HEK293 (cell line): ENCODE measurements around the gene SH3PXD2B.
A peak's percentile ranks its signal among the peaks of the same experiment; 100 is the strongest.

ENCODE experiments used
- CTCF ChIA-PET: fragments of 350-600 bp; formaldehyde crosslinking; extraction: SDS; loops from one replicate; lab custom pipeline; 2021; ENCODE audit warnings: antibody characterized with exemption; lab: Yijun Ruan, JAX
- POLR2A ChIA-PET: fragments of 300-600 bp; formaldehyde crosslinking; extraction: SDS; loops from one replicate; lab custom pipeline; 2020; ENCODE audit warnings: antibody characterized with exemption, inconsistent platforms; lab: Yijun Ruan, JAX
- H3K27ac ChIP-seq: fragments of 200-500 bp; sonication (Bioruptor generic); 2 replicates; pipeline ENCODE4 v1.5.1; 2014; ENCODE audit warnings: low read depth, low read length, control low read depth, inconsistent platforms; ENCODE audit errors: extremely low read depth
- H3K36me3 ChIP-seq, 2 experiments: fragments of 200-500 bp in 1 of 2; sonication (Bioruptor generic) in 1 of 2; 1 replicate in 1 of 2; 2 replicates in 1 of 2; pipeline ENCODE4 v1.5.1; 2014 to 2017; ENCODE audit warnings: inconsistent platforms in 2 of 2, low read length in 2 of 2; ENCODE audit not compliant: control insufficient read depth in 2 of 2, insufficient read depth in 1 of 2
- H3K4me1 ChIP-seq: fragments of 200-500 bp; sonication (Bioruptor generic); 2 replicates; pipeline ENCODE4 v1.5.1; 2014; ENCODE audit warnings: mild to moderate bottlenecking, low read length, inconsistent platforms; ENCODE audit not compliant: control insufficient read depth, insufficient read depth
- H3K4me3 ChIP-seq: 2 replicates; pipeline ENCODE4 v1.5.1; 2011; ENCODE audit warnings: low read depth, mild to moderate bottlenecking, control low read depth, low read length, moderate library complexity
- H3K9me3 ChIP-seq: fragments of 200-500 bp; sonication (Bioruptor generic); 2 replicates; pipeline ENCODE4 v1.5.1; 2014; ENCODE audit warnings: low read depth, low read length, inconsistent platforms; ENCODE audit not compliant: control insufficient read depth, insufficient read depth
- CTCF ChIP-seq: fragments of 450-650 bp; formaldehyde crosslinking; IDR thresholded peaks from 2 replicates; pipeline ENCODE4 v1.5.1; 2016; ENCODE audit warnings: missing biosample characterization, missing genetic modification characterization
- KLF8 ChIP-seq: fragments of 450-650 bp; formaldehyde crosslinking; IDR thresholded peaks from 2 replicates; pipeline ENCODE4 v1.5.1; 2016; ENCODE audit warnings: missing biosample characterization, missing genetic modification characterization
- OVOL3 ChIP-seq: fragments of 450-650 bp; formaldehyde crosslinking; IDR thresholded peaks from 2 replicates; pipeline ENCODE4 v1.5.1; 2016; ENCODE audit warnings: missing biosample characterization, missing genetic modification characterization
- PRDM6 ChIP-seq: fragments of 450-650 bp; formaldehyde crosslinking; IDR thresholded peaks from 2 replicates; pipeline ENCODE4 v1.5.1; 2017; ENCODE audit warnings: missing biosample characterization, missing genetic modification characterization
- TSHZ1 ChIP-seq: fragments of 450-650 bp; formaldehyde crosslinking; IDR thresholded peaks from 2 replicates; pipeline ENCODE4 v1.5.1; 2016; ENCODE audit warnings: missing biosample characterization, missing genetic modification characterization, borderline replicate concordance
- ZBTB11 ChIP-seq: fragments of 450-650 bp; formaldehyde crosslinking; conservative IDR thresholded peaks from 2 replicates; pipeline ENCODE4 v1.5.1; 2016; ENCODE audit warnings: low read depth, missing biosample characterization, missing genetic modification characterization
- ZBTB20 ChIP-seq: fragments of 450-650 bp; formaldehyde crosslinking; IDR thresholded peaks from 2 replicates; pipeline ENCODE4 v1.5.1; 2016; ENCODE audit warnings: missing biosample characterization, missing genetic modification characterization
- ZBTB8A ChIP-seq: fragments of 450-650 bp; formaldehyde crosslinking; IDR thresholded peaks from 2 replicates; pipeline ENCODE4 v1.5.1; 2016; ENCODE audit warnings: missing biosample characterization, missing genetic modification characterization
- ZNF148 ChIP-seq: fragments of 450-650 bp; formaldehyde crosslinking; IDR thresholded peaks from 2 replicates; pipeline ENCODE4 v1.5.0; 2017; ENCODE audit warnings: missing biosample characterization, missing genetic modification characterization, borderline replicate concordance
- ZNF324 ChIP-seq: fragments of 450-650 bp; formaldehyde crosslinking; IDR thresholded peaks from 2 replicates; pipeline ENCODE4 v1.5.1; 2016; ENCODE audit warnings: missing biosample characterization, missing genetic modification characterization
- ZNF449 ChIP-seq: fragments of 450-650 bp; formaldehyde crosslinking; IDR thresholded peaks from 2 replicates; pipeline ENCODE4 v1.5.1; 2017; ENCODE audit warnings: missing biosample characterization, mild to moderate bottlenecking, missing genetic modification characterization, moderate library complexity
- ZNF473 ChIP-seq: fragments of 450-650 bp; formaldehyde crosslinking; IDR thresholded peaks from 2 replicates; pipeline ENCODE4 v1.5.1; 2017; ENCODE audit warnings: missing biosample characterization, missing genetic modification characterization
- ZNF488 ChIP-seq: fragments of 450-650 bp; formaldehyde crosslinking; IDR thresholded peaks from 2 replicates; pipeline ENCODE4 v1.5.1; 2016; ENCODE audit warnings: missing biosample characterization, missing genetic modification characterization

SH3PXD2B gene

GRCh38 chr5:172351240-172351778, 103.0 kb downstream of the SH3PXD2B start:
- Histone ChIP-seq H3K27ac (no peak overlapping the region), H3K4me1 (peaks cover 7% of the 10 kb centered on the region; the same call in 1 of the 2 replicates), H3K4me3 (no peak overlapping the region), H3K36me3 (peaks cover 0 to 41% of the 10 kb centered on the region in 2 experiments; a peak in 1 of 3 replicates), H3K9me3 (no peaks in the 10 kb centered on the region)
- POLR2A ChIA-PET, result no interaction called here
- TF ChIP-seq ZNF148 (no peak), ZNF449 (tag by site-specific recombination) (peak; percentile 61; the same call in 1 of the 2 replicates)
- CTCF ChIA-PET, result no interaction called here

GRCh38 chr5:172350212-172351181, 103.8 kb downstream of the SH3PXD2B start:
- peaks cover 0 to 47% of the 10 kb centered on the region in 2 experiments; a peak in 1 of 3 replicates for H3K36me3 ChIP-seq
- ChIA-PET POLR2A (no interaction called here), CTCF (interaction anchor here (1.3 kb wide), 1 partner anchor 17 kb away, joined by 3 read pairs; no protein-coding TSS in a partner anchor)

More at GRCh38 chr5:172350212-172351181, 103.8 kb downstream of the SH3PXD2B start:
- H3K9me3 ChIP-seq, result no peaks in the 10 kb centered on the region
- no peak overlapping the region for H3K4me3 ChIP-seq
- peaks cover 7% of the 10 kb centered on the region; the same call in 1 of the 2 replicates for H3K4me1 ChIP-seq
- H3K27ac ChIP-seq, result no peak overlapping the region
- TF ChIP-seq TSHZ1 (no peak), ZNF473 (no peak), ZBTB8A (tag by site-specific recombination) (no peak), ZNF324 (tag by site-specific recombination) (no peak), ZBTB20 (tag by site-specific recombination) (no peak), OVOL3 (tag by site-specific recombination) (no peak), KLF8 (tag by site-specific recombination) (no peak), ZNF488 (no peak), ZBTB11 (tag by site-specific recombination) (no peak), PRDM6 (no peak), CTCF (tag by site-specific recombination) (no peak)
